Peyer's patch (tissue), 4 donors: Measurements from ENCODE around the gene OR5AS1. TPM values are rescaled to one million over a fixed set of nuclear protein-coding genes. Genes with fewer than 3 reads are reported as not detected.

ENCODE experiments used
- DNase-seq, 3 donors: peaks; one replicate each; pipeline ENCODE4 v3.0.0-alpha.2; 2017 to 2019
- H3K27ac ChIP-seq, 4 donors: fragments of 200-600 bp; sonication (generic); one replicate each; pipeline ENCODE4 v1.5.1; 2016 to 2019
- H3K27me3 ChIP-seq, 2 donors: fragments of 200-600 bp; sonication (generic); one replicate each; pipeline ENCODE4 v1.5.1; 2019
- H3K36me3 ChIP-seq, 3 donors: fragments of 200-600 bp; sonication (generic); one replicate each; pipeline ENCODE4 v1.5.1; 2016 to 2019
- H3K4me1 ChIP-seq, 4 donors: fragments of 200-600 bp; sonication (generic); one replicate each; pipeline ENCODE4 v1.5.1; 2016 to 2019
- H3K4me3 ChIP-seq, 4 donors: fragments of 200-600 bp; sonication (generic); 1 replicate in 3 of 4; 2 replicates in 1 of 4; pipeline ENCODE4 v1.5.1; 2016 to 2019; ENCODE audit warnings: mild to moderate bottlenecking in 1 of 4
- H3K9me3 ChIP-seq, 4 donors: fragments of 200-600 bp; sonication (generic); one replicate each; pipeline ENCODE4 v1.5.1; 2016 to 2019; ENCODE audit warnings: mild to moderate bottlenecking in 1 of 4
- POLR2A ChIP-seq, 2 donors: fragments of 450-650 bp; IDR thresholded peaks; one replicate each; pipeline ENCODE4 v1.5.1; 2017; ENCODE audit warnings: antibody characterized with exemption in 2 of 2, mild to moderate bottlenecking in 2 of 2, moderate library complexity in 2 of 2
- total RNA-seq, 4 donors: library from RNA; depleted of rRNA; stranded (reverse); fragments of >200 nt; gene quantifications; one replicate each; pipeline ENCODE4 v1.1.0, GENCODE V29; 2016
- TF ChIP-seq, protein P1 (sequence below), 6 experiments: fragments of 450-650 bp in 4 of 6; fragments of 200-600 bp in 2 of 6; sonication (generic) in 1 of 6; IDR thresholded peaks; one replicate each; pipeline ENCODE4 v1.5.1; 2017 to 2019; ENCODE audit warnings: antibody characterized with exemption in 6 of 6, mild to moderate bottlenecking in 3 of 6, moderate library complexity in 1 of 6

Gene OR5AS1
- total RNA-seq: not detected

DNA sequence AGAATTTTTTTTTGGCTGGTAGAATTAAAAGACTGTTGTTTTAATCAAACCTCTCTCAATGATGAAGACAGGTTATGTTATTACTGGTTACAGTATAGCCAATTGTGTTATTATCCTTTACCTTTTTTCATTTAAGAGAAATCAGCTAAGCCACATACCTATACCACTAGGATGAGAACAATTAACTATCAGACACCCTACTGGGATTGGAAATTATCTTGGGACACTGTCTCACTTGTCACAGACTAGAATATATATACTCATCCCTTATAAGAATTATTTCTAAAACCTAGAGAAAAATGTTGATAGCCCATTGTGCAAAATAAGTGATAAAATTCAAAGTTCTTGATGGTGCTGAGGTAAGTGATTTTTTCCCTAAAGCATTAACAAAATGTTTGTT lies at the start of gene OR5AS1:
TSS of gene OR5AS1 (plus strand) at position 301 of the 400 bp plus-strand sequence. CDS start 2,765 bp downstream, outside the sequence.
- DNase-seq: no peak
- no peak within 1 kb of the TSS for H3K27ac ChIP-seq
- H3K4me1 ChIP-seq: no peaks in the 10 kb centered on the region
- no peak within 1 kb of the TSS for H3K4me3 ChIP-seq
- H3K27me3 ChIP-seq: no peaks in the 10 kb centered on the region
- peaks cover 0 to 3% (median 0%) of the 10 kb centered on the region in 4 donors for H3K9me3 ChIP-seq
- no peak for TF ChIP-seq POLR2A (IDR thresholded peaks at IDR 0.05)
- TF ChIP-seq, protein P1, sequence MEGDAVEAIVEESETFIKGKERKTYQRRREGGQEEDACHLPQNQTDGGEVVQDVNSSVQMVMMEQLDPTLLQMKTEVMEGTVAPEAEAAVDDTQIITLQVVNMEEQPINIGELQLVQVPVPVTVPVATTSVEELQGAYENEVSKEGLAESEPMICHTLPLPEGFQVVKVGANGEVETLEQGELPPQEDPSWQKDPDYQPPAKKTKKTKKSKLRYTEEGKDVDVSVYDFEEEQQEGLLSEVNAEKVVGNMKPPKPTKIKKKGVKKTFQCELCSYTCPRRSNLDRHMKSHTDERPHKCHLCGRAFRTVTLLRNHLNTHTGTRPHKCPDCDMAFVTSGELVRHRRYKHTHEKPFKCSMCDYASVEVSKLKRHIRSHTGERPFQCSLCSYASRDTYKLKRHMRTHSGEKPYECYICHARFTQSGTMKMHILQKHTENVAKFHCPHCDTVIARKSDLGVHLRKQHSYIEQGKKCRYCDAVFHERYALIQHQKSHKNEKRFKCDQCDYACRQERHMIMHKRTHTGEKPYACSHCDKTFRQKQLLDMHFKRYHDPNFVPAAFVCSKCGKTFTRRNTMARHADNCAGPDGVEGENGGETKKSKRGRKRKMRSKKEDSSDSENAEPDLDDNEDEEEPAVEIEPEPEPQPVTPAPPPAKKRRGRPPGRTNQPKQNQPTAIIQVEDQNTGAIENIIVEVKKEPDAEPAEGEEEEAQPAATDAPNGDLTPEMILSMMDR (IDR thresholded peaks at IDR 0.05): no peak
- no peaks in the 10 kb centered on the region for H3K36me3 ChIP-seq

DNA sequence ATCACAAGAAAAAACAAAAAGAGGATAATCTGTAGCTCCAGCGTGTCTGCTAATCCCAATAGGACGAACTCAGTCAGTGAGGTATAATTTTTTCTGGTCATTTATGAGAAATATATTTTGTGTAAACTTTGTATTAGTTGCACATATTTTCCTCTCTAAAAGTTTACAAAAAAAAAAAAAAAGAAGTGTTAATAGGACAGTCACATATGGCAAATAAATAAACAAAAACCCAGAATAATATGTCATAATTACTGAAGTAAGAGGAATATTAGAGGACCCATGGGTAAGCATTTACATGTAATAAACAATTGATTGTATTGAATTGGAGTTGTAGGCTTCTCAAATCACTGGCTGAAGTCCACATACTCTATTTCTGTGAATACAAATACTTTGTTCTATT lies 32.9 kb upstream of the OR5AS1 start, which contains the start of gene OR5F1:
TSS of gene OR5F1 (minus strand) at position 101 of the 400 bp plus-strand sequence. CDS start at position 101, 0 bp downstream.
- no peak for DNase-seq
- Histone ChIP-seq H3K36me3 (no peaks in the 10 kb centered on the region), H3K9me3 (no peaks in the 10 kb centered on the region), H3K4me1 (no peaks in the 10 kb centered on the region), H3K4me3 (no peak within 1 kb of the TSS), H3K27ac (no peak within 1 kb of the TSS), H3K27me3 (no peaks in the 10 kb centered on the region)
- TF ChIP-seq, protein P1 (IDR thresholded peaks at IDR 0.05): no peak
- no peak for TF ChIP-seq POLR2A (IDR thresholded peaks at IDR 0.05)

DNA sequence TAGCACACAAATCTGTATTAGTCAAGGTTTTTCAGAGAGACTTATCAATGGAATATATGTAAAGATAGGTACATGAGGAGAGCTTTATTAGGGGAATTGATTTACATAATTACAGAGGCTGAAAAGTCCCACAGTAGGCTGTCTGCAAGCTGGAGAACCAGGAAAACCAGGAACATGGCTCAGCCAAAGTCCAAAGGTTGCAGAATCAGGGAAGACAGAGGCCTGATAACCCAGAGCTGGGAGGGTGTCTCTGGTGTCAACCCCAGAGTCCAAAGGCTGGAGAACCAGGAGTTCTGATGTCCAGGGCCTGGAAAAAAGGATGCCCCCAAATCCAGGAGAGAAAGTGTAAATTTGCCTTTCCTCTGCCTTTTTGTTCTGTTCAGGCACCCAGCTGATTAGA lies 16.7 kb upstream of the OR5AS1 start:
- H3K27ac ChIP-seq: no peak overlapping the region
- H3K36me3 ChIP-seq: no peaks in the 10 kb centered on the region
- TF ChIP-seq POLR2A (IDR thresholded peaks at IDR 0.05): no peak
- TF ChIP-seq, protein P1 (IDR thresholded peaks at IDR 0.05): no peak
- H3K4me3 ChIP-seq: no peak overlapping the region
- no peaks in the 10 kb centered on the region for H3K27me3 ChIP-seq
- no peaks in the 10 kb centered on the region for H3K4me1 ChIP-seq
- H3K9me3 ChIP-seq: peaks cover 0 to 4% (median 0%) of the 10 kb centered on the region in 4 donors
- DNase-seq: no peak

DNA sequence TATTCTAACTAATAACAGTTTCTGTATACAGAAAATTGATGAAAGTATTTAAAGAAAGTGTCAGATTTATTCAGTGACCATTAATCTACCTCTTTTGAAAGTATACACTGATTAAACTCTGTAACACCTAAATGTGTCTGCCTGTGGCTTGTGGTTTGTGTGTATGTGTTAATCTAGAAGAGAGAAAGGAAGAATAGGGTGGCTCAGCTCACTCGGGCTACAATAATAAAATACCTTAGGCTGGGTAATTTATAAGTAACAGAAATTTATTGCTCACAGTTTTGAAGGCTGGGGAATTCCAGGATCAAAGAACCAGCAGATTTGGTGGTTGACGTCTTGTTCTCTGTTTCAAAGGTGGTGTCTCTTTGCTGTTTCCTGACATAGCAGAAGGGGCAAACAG lies 13.6 kb upstream of the OR5AS1 start:
- TF ChIP-seq, protein P1 (IDR thresholded peaks at IDR 0.05): no peak
- TF ChIP-seq POLR2A (IDR thresholded peaks at IDR 0.05): no peak
- Histone ChIP-seq H3K36me3 (no peaks in the 10 kb centered on the region), H3K4me1 (no peaks in the 10 kb centered on the region), H3K27me3 (no peaks in the 10 kb centered on the region), H3K9me3 (peaks cover 0 to 4% (median 0%) of the 10 kb centered on the region in 4 donors), H3K27ac (no peak overlapping the region), H3K4me3 (no peak overlapping the region)
- no peak for DNase-seq

DNA sequence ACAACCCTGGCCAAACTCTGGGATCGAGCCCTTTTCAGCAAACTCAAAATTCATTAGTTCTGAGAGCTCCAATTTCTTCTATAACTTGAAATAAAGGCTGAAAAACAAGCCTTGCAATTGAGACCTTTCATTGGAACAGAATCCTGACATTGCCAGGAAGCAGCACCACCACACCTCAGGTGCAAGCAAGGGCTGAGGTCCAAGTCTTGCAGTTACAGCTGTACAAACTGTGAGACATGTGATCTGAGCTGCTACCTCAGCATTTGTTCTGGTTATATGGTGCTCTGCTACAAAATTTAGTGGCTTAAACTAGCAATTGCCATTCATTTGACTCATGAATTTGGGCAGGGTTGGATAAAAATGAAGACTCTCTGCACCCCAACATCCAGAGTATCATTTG lies 18.1 kb downstream of the OR5AS1 start:
- no peak overlapping the region for H3K4me3 ChIP-seq
- DNase-seq: no peak
- no peaks in the 10 kb centered on the region for H3K4me1 ChIP-seq
- H3K9me3 ChIP-seq: no peaks in the 10 kb centered on the region
- no peaks in the 10 kb centered on the region for H3K27me3 ChIP-seq
- TF ChIP-seq, protein P1 (IDR thresholded peaks at IDR 0.05): no peak
- no peak for TF ChIP-seq POLR2A (IDR thresholded peaks at IDR 0.05)
- H3K27ac ChIP-seq: no peak overlapping the region
- no peaks in the 10 kb centered on the region for H3K36me3 ChIP-seq

DNA sequence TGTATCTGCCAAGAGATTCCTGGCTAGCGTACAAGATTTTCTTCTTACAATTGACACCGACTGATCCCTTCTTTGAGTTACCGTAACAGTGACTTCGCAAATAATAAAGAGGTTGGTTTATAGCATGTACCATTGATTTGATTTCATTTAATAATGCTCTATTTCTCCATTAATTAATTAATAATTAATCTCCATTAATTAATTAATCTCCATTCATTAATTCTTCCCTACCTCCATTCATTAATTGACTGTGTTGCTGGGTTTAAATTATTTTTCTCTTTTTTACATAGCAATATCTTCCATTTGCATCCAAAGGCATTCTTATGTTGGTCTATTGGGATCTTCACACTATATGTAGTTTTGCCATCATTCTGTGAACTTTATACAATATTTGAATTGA lies 21.0 kb downstream of the OR5AS1 start:
- no peaks in the 10 kb centered on the region for H3K4me1 ChIP-seq
- H3K27me3 ChIP-seq: no peaks in the 10 kb centered on the region
- no peak overlapping the region for H3K27ac ChIP-seq
- no peaks in the 10 kb centered on the region for H3K9me3 ChIP-seq
- no peak for DNase-seq
- no peak for TF ChIP-seq POLR2A (IDR thresholded peaks at IDR 0.05)
- TF ChIP-seq, protein P1 (IDR thresholded peaks at IDR 0.05): no peak
- H3K36me3 ChIP-seq: no peaks in the 10 kb centered on the region
- H3K4me3 ChIP-seq: no peak overlapping the region
